Lower leg skin (tissue), 3 donors: ENCODE measurements around the gene PERM1.

Experiments
- CTCF ChIP-seq, 3 donors: fragments of 450-650 bp; IDR thresholded peaks; one replicate each; pipeline ENCODE4 v1.5.1; 2016; ENCODE audit warnings: antibody characterized with exemption in 3 of 3, mild to moderate bottlenecking in 3 of 3, moderate library complexity in 2 of 3
- POLR2A ChIP-seq, 2 donors: fragments of 450-650 bp; IDR thresholded peaks; one replicate each; pipeline ENCODE4 v1.6.1; 2016 to 2017; ENCODE audit warnings: antibody characterized with exemption in 2 of 2, mild to moderate bottlenecking in 1 of 2, moderate library complexity in 1 of 2

- TF ChIP-seq CTCF (IDR thresholded peaks at IDR 0.05) (no peak), POLR2A (IDR thresholded peaks at IDR 0.05) (no peak)
Measured at GRCh38 chr1:998745-998994, 16.8 kb upstream of the PERM1 start.
